ENCODE data around the gene CRHBP.
"Not testable (repeated sequence)": the region's sequence is repeated elsewhere in the genome, so short reads cannot be mapped to it uniquely, and the experiment has no call there.

CRHBP gene

GRCh38 chr5:76960004-76960625 lies 7.3 kb downstream of the CRHBP start:
- no peak for DNase-seq

GRCh38 chr5:76964060-76964459 lies 11.2 kb downstream of the CRHBP start:
- DNase-seq, result no peak

GRCh38 chr5:76971511-76971910 lies 18.7 kb downstream of the CRHBP start:
- DNase-seq, result no peak

- DNase-seq, result no peak
These were observed 19.8 kb downstream of the CRHBP start for GRCh38 chr5:76972689-76973088.

- no peak for DNase-seq
These were observed 21.9 kb downstream of the CRHBP start for GRCh38 chr5:76974785-76975184.

GRCh38 chr5:76978869-76979268 lies 26.0 kb downstream of the CRHBP start:
- no peak for DNase-seq

GRCh38 chr5:76980518-76981144 lies 27.8 kb downstream of the CRHBP start:
- no peak for DNase-seq

- no peak for DNase-seq
These were observed 29.6 kb downstream of the CRHBP start for GRCh38 chr5:76982450-76982849.

- no peak for DNase-seq
These were observed 30.6 kb downstream of the CRHBP start for GRCh38 chr5:76983468-76983867.

- no peak for DNase-seq
These were observed 34.1 kb downstream of the CRHBP start for GRCh38 chr5:76986825-76987526.

GRCh38 chr5:76990899-76991459 lies 38.1 kb downstream of the CRHBP start:
- DNase-seq, result no peak

GRCh38 chr5:76993436-76993835 lies 40.6 kb downstream of the CRHBP start:
- DNase-seq, result not testable (repeated sequence)

GRCh38 chr5:76994337-76994736 lies 41.5 kb downstream of the CRHBP start:
- DNase-seq, result no peak

- DNase-seq, result not testable (repeated sequence)
These were observed 45.4 kb downstream of the CRHBP start for GRCh38 chr5:76998251-76998650.

- no peak for DNase-seq
These were observed 46.6 kb downstream of the CRHBP start for GRCh38 chr5:76999451-76999850.

GRCh38 chr5:77003246-77003645 lies 50.4 kb downstream of the CRHBP start:
- DNase-seq, result no peak

- DNase-seq, result no peak
These were observed 53.3 kb downstream of the CRHBP start for GRCh38 chr5:77006124-77006523.

GRCh38 chr5:77008413-77008812 lies 55.6 kb downstream of the CRHBP start:
- no peak for DNase-seq

GRCh38 chr5:77010243-77010642 lies 57.4 kb downstream of the CRHBP start:
- no peak for DNase-seq

- DNase-seq, result no peak
These were observed 58.7 kb downstream of the CRHBP start for GRCh38 chr5:77011498-77011897.

- no peak for DNase-seq
These were observed 59.8 kb downstream of the CRHBP start for GRCh38 chr5:77012601-77013000.

GRCh38 chr5:77015938-77016569 lies 63.2 kb downstream of the CRHBP start:
- DNase-seq, result peak; percentile 6

GRCh38 chr5:77016962-77017361 lies 64.1 kb downstream of the CRHBP start:
- no peak for DNase-seq

GRCh38 chr5:77017668-77018067 lies 64.8 kb downstream of the CRHBP start:
- DNase-seq, result no peak

All from NCI-H524 treated with DMSO at 0.1 percent for 48 hours (cell line).